CD4-positive, alpha-beta T cell treated with Interleukin-6 for 4 hours (primary cell): ENCODE results near the gene KAT6B.
"Not testable (repeated sequence)": the region's sequence is repeated elsewhere in the genome, so short reads cannot be mapped to it uniquely, and the experiment has no call there.

ENCODE experiments used
- DNase-seq: peaks from one replicate; pipeline ENCODE4 v3.0.0-alpha.2; 2020; ENCODE audit warnings: mixed read lengths

Gene KAT6B

GRCh38 chr10:74826142-74827044 is at the start of gene KAT6B:
KAT6B (plus strand) TSS chr10:74826600; CDS start chr10:74842858, 16,258 bp downstream.
- peak; percentile 100 for DNase-seq

- DNase-seq: no peak
These were observed 47.8 kb upstream of the KAT6B start for GRCh38 chr10:74778436-74779094.

DNA sequence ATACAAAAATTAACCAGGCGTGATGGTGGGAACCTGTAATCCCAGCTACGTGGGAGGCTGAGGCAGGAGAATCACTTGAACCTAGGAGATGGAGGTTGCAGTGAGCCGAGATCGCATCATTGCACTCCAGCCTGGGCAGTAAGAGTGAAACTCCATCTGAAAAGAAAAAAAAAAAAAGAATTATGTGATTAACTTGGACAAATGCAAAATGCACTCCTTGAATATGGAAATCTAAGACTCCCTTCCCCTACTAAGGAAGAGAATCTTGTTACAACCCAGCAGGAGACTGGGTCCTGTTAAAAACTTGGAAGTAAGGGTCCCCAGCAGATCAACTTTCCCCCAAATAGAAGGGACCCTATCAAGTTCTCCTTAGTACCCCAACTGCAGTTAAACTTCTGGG is 44.5 kb upstream of the KAT6B start:
- DNase-seq: not testable (repeated sequence)

DNA sequence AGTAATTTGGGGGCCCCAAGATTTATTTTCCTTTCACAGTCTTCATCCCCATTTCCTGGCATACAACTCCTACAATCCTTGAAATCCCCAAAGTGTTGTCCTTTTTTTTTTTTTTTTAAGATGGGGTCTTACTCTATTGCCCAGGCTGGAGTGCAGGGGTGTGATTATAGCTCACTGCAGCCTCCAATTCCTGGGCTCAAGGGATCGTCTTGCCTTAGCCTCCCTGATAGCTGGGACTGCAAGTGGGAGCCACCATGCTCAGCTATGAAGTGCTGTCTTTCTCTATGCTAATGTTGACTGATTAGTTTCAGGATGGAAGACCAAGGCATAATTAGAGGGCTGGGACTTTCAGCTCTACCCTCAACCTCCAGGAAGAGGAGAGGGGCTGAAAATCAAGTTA is 41.9 kb upstream of the KAT6B start:
- DNase-seq: no peak

- DNase-seq: no peak
These were observed 40.3 kb upstream of the KAT6B start for GRCh38 chr10:74786126-74786525.

DNA sequence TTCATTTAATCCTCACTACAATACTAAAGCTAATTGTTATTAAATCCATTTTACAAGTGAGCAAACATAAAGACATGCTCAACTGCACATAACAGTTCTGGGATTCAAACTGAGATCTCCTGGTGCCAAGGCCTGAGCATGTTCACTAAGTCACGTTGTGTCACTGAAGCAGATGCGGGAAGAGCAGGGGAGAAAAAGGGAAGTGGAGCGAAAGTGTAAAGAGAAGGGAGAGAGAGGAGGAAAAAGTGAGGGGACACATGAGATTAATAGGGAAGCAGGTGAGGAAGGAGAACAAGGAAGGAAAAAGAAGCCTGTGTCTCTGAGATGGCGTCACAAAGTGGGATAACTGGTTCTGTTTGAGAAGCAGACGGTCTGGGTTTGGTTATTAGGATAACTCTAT is 38.9 kb upstream of the KAT6B start:
- no peak for DNase-seq

GRCh38 chr10:74791979-74792378 is 34.4 kb upstream of the KAT6B start:
- not testable (repeated sequence) for DNase-seq

GRCh38 chr10:74792726-74793125 is 33.7 kb upstream of the KAT6B start:
- DNase-seq: no peak

DNA sequence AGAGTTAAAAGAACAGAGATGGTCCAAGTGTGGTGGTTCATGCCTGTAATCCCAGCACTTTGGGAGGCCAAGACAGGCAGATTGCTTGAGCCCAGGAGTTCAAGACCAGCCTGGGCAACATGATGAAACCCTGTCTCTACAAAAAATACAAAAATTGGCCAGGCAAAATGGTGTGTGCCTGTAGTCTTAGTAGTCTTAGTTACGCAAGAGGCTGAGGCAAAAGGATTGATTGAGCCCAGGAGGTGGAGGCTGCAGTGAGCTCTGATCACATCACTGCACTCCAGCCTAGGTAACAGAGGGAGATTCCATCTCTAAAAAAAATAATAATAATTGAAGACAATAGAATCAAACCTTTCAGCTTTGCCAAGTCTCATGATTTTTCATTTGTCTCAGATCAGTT is 33.2 kb upstream of the KAT6B start:
- not testable (repeated sequence) for DNase-seq

GRCh38 chr10:74794531-74794930 is 31.9 kb upstream of the KAT6B start:
- no peak for DNase-seq

DNA sequence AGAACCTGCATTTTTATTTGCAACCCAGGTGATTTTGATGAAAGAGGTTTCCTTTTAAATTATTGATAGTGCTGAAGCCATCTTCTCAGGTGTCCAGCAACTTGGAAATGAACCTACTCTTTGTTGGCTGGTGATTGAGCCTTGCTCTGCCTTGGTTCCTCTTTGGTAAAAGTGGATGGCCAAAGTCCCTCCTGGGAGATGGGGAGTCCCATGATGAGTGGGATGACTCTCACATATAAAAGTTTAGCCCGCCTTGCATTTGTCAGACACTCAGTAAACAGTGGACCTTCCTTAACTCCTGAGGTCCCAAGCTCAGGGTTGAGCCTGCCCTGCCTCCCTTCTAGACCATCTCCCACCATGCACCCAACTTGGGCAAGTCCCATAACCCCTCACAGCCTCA is 28.9 kb upstream of the KAT6B start:
- DNase-seq: no peak

DNA sequence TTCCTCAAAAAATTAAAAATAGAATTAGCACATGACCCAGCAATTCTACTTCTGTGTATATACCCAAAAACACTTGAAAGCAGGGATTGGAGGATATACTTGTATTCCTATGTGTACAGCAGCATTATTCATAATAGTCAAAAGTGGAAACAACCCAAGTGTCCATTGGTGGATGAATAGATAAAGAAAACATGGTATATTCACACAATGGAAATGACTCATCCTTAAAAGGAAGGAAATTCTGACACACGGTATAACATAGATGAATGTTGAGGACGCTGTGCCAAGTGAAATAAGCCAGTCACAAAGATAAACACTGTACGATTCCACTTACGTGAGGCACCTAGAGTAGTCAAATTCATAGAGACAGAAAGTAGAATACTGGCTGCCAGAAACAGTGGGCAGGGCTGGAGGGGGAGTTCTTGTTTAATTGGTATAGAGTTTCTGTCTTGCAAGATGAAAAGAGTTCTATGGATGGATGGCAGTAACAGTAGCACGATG is 26.6 kb upstream of the KAT6B start:
- DNase-seq: no peak

- DNase-seq: no peak
These were observed 25.0 kb upstream of the KAT6B start for GRCh38 chr10:74801447-74801846.

- DNase-seq: no peak
These were observed 17.9 kb upstream of the KAT6B start for GRCh38 chr10:74808501-74808900.

DNA sequence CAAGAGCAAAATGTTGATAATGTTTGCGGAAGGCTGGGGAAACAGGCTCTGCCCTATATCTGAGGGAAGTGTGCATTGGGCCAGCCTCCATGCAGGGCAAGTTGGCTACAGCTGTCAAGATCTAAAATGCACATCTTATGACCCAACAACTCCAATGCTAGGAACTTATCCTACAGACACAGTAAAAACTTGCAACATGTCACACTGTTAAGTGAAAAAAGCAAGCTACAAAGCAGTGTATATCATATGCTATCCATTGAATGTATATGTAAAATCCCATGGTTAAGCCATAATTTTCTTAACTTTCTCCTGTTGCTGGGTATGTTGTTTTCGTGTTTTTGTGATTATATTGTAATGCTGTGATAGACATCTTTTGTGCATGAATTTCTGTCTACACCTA is 16.3 kb upstream of the KAT6B start:
- DNase-seq: no peak

GRCh38 chr10:74813381-74814259 is 12.8 kb upstream of the KAT6B start:
- DNase-seq: no peak

DNA sequence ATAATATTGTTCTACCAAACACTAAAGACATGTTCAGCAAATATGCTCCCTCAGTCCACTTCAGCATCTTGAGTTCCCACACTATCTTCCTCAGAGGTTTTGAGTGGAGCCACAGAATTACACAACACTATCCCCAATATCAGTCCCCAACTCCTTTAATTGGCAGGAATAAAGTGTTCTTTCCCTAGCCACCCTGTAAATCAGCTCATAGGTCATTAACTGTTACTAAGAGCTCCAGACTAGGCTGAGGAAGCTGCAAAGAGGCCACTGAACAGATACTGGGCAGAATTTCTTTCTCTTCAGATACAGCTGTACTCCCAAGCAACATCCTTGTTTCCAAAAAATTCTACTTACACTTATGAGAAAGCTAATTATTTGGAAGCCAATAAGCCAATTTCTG is 11.6 kb upstream of the KAT6B start:
- no peak for DNase-seq

- DNase-seq: no peak
These were observed 9.4 kb upstream of the KAT6B start for GRCh38 chr10:74816824-74817498.

DNA sequence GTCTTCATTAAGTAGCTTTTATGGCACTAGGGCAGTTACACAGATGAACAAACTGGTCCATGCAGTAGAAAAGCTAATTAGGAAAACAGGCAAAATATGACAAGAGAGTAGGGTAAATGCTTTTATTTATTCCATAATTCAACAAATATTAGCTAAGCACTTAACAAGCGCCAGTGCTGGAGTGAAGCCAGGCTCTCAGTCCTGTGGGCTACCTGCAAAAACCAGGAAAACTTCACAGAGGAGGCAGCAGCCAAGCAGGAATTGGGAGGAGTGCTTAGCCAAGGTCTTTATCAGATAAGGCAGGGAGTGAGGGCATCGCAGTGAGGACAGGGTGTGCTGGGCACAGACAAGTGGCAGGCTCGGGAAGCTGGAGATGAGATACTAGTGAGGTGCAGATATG is 4.9 kb upstream of the KAT6B start:
- DNase-seq: no peak

DNA sequence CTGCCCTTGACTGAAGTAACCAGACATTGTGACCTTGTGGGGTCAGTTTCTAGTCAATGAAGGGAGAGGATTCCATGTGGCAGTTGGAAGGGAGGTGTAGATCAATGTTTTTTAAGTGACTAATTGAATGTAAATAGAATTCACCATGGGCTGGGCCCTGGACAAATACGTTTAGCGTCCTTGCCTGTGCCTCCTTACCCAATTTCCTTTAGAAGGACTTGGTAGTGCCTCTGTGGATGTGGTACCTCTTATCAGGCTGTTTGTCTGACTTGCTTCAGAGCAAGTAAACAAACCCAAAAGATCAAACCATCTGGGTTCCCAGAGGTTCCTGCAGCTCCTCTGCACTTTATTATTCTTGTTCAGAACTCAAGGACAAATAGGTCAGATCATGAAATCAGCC is 4.3 kb upstream of the KAT6B start:
- DNase-seq: no peak

DNA sequence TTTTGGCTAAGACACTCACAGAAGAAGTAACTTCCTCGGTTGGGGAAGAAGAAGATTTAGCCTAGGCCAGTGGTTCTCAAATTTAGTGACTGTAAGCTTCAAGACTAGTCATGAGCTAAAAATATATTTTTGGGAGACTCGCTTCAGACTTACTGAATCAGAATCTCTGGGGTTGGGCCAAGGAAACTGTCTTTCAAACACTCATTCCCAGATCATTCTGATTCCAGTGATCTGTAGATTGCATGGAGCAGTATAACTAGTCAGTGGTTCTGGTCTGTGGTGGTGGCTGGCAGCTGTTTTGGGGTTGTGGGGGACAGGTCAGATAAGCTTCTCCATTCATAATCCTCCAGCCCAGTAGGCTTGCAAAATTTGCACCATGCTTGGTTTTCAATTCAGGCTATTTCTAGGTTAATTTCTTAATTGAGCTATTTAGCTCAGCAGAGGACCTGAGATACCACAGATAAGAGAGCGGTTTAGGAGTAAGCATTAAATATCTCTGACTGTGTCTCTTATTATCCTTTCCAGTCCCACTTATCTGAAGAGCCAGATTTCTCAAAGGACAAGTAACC is 3.8 kb upstream of the KAT6B start:
- DNase-seq: no peak

DNA sequence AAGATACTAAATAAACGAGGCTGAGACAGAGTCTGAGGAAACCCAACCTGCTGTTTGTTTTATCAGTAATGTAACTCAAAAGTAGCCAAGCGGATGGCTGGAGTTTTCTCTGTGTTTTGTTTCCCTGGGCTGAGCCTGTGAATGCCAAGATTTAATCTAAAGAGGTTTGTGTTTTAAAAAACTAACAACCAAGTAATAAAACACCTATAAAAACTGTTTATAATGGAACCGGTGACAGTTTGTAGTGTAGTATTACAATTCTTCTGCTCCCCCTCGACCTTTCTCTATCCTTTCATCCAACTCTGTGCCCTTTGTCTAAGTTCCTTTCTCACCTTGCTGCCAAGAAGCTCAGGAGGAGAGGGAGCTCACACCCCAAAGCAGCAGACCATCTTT is 2.6 kb upstream of the KAT6B start:
- no peak for DNase-seq
